MM.1S (cell line): ENCODE measurements around the gene DGKK.

Experiments
- CTCF ChIP-seq: fragments of 300-600 bp; sonication (generic); IDR thresholded peaks from 2 replicates; pipeline ENCODE4 v1.5.1; 2016; ENCODE audit warnings: antibody characterized with exemption, low read length, mixed read lengths
- EZH2 ChIP-seq: fragments of 300-600 bp; sonication (generic); optimal IDR thresholded peaks from 2 replicates; pipeline ENCODE3; 2017; ENCODE audit warnings: low read depth, mild to moderate bottlenecking, antibody characterized with exemption, low read length, mixed read lengths
- EZH2phosphoT487 ChIP-seq: fragments of 300-600 bp; sonication (generic); IDR thresholded peaks from 2 replicates; pipeline ENCODE4 v1.6.1; 2018; ENCODE audit warnings: antibody characterized with exemption, low read length

DNA sequence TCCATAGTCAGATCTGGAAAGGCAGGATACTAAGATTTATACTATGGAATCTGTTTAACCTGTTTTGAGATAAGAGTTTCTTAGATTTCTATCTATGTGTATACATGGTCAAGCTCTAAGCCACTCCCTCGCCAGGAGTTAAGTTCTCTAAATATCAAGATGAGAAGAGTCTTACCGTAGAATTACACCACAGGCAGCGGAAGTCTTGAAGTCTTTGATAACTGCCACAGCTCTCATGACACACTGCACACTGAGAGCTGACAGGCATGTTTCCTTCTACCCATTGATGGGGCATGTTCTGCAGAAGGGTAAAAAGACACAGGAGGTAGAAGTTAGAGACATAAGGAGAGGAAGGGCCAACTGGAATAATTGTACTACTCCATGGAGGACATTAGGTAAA lies 67.7 kb downstream of the DGKK start:
- no peak for TF ChIP-seq CTCF
- TF ChIP-seq EZH2: no peak
- no peak for TF ChIP-seq EZH2phosphoT487
